Measurements from ENCODE around the gene SCRT2. TPM values are rescaled to one million over a fixed set of nuclear protein-coding genes. Genes with fewer than 3 reads are reported as not detected.

The SCRT2 gene
- total and polyA plus RNA-seq, 2 of the 4 experiments (the other 2 are of a cell fraction) = not detected

Other genes with a start within 250 kb of the SCRT2 start
- 36.7 and 42.8 TPM in 2 replicates for gene TBC1D20, start 213.3 kb downstream of the SCRT2 start, total RNA-seq (2012; rRNA removed)
- 38.2 and 39.1 TPM in 2 replicates for gene TBC1D20, start 213.3 kb downstream of the SCRT2 start, polyA plus RNA-seq (2012; rRNA removed)
- gene CSNK2A1, start 132.0 kb downstream of the SCRT2 start, total RNA-seq (2012; rRNA removed) = 151 and 193 TPM in 2 replicates
- gene CSNK2A1, start 132.0 kb downstream of the SCRT2 start, polyA plus RNA-seq (2012; rRNA removed) = 83.8 and 86.3 TPM in 2 replicates
- not detected in 2 replicates for gene TCF15, start 65.5 kb downstream of the SCRT2 start, total RNA-seq (2012; rRNA removed)
- gene TCF15, start 65.5 kb downstream of the SCRT2 start, polyA plus RNA-seq (2012; rRNA removed) = not detected in 2 replicates
- 63.0 and 71.2 TPM in 2 replicates for gene SRXN1, start 22.6 kb downstream of the SCRT2 start, total RNA-seq (2012; rRNA removed)
- 41.1 and 51.2 TPM in 2 replicates for gene SRXN1, start 22.6 kb downstream of the SCRT2 start, polyA plus RNA-seq (2012; rRNA removed)
- not detected in 2 replicates for gene SLC52A3, start 92.7 kb upstream of the SCRT2 start, total RNA-seq (2012; rRNA removed)
- not detected in 2 replicates for gene SLC52A3, start 92.7 kb upstream of the SCRT2 start, polyA plus RNA-seq (2012; rRNA removed)
- 0.36 and 0.56 TPM in 2 replicates for gene FAM110A, start 157.9 kb upstream of the SCRT2 start, total RNA-seq (2012; rRNA removed)
- gene FAM110A, start 157.9 kb upstream of the SCRT2 start, polyA plus RNA-seq (2012; rRNA removed) = 3.6 and 4.7 TPM in 2 replicates
- not detected in 2 replicates for gene ANGPT4, start 240.5 kb upstream of the SCRT2 start, total RNA-seq (2012; rRNA removed)
- gene ANGPT4, start 240.5 kb upstream of the SCRT2 start, polyA plus RNA-seq (2012; rRNA removed) = not detected in 2 replicates